HG02623 (cell line): Measurements from ENCODE around the gene RBM33.
"Not testable (repeated sequence)": the region's sequence is repeated elsewhere in the genome, so short reads cannot be mapped to it uniquely, and the experiment has no call there.

Experiments
- ATAC-seq: cut with Tn5 transposase; IDR thresholded peaks from one replicate; pipeline ENCODE4 v1.9.1; 2021; ENCODE audit warnings: moderate library complexity; ENCODE audit not compliant: unreplicated experiment

RBM33 gene

GRCh38 chr7:155688237-155688636 lies 43.8 kb downstream of the RBM33 start:
- ATAC-seq = not testable (repeated sequence)

- not testable (repeated sequence) for ATAC-seq
Measured at GRCh38 chr7:155690655-155691054, 46.2 kb downstream of the RBM33 start.

- no peak for ATAC-seq
Measured at GRCh38 chr7:155692317-155692716, 47.9 kb downstream of the RBM33 start.

- ATAC-seq = no peak
Measured at GRCh38 chr7:155693826-155694225, 49.4 kb downstream of the RBM33 start.

GRCh38 chr7:155694851-155695250 lies 50.4 kb downstream of the RBM33 start:
- ATAC-seq = no peak

- no peak for ATAC-seq
Measured at GRCh38 chr7:155696747-155697146, 52.3 kb downstream of the RBM33 start.

GRCh38 chr7:155698633-155699032 lies 54.2 kb downstream of the RBM33 start:
- ATAC-seq = no peak

- no peak for ATAC-seq
Measured at GRCh38 chr7:155699180-155699579, 54.7 kb downstream of the RBM33 start.

GRCh38 chr7:155700847-155701246 lies 56.4 kb downstream of the RBM33 start:
- no peak for ATAC-seq

GRCh38 chr7:155701972-155702544 lies 57.6 kb downstream of the RBM33 start:
- no peak for ATAC-seq

GRCh38 chr7:155702616-155703015 lies 58.2 kb downstream of the RBM33 start:
- ATAC-seq = no peak

- ATAC-seq = no peak
Measured at GRCh38 chr7:155705623-155706360, 61.3 kb downstream of the RBM33 start.

GRCh38 chr7:155706376-155706775 lies 61.9 kb downstream of the RBM33 start:
- ATAC-seq = no peak

GRCh38 chr7:155709453-155709852 lies 65.0 kb downstream of the RBM33 start:
- no peak for ATAC-seq

GRCh38 chr7:155710031-155710430 lies 65.6 kb downstream of the RBM33 start:
- ATAC-seq = no peak

GRCh38 chr7:155710530-155710929 lies 66.1 kb downstream of the RBM33 start:
- ATAC-seq = no peak

- ATAC-seq = no peak
Measured at GRCh38 chr7:155711081-155711480, 66.6 kb downstream of the RBM33 start.

- no peak for ATAC-seq
Measured at GRCh38 chr7:155713384-155713783, 68.9 kb downstream of the RBM33 start.

GRCh38 chr7:155714702-155715101 lies 70.2 kb downstream of the RBM33 start:
- no peak for ATAC-seq

- no peak for ATAC-seq
Measured at GRCh38 chr7:155715111-155715805, 70.8 kb downstream of the RBM33 start.

- no peak for ATAC-seq
Measured at GRCh38 chr7:155717010-155717744, 72.7 kb downstream of the RBM33 start.
